ENCODE measurements around the gene LUZP4.
"Not testable (repeated sequence)": the region's sequence is repeated elsewhere in the genome, so short reads cannot be mapped to it uniquely, and the experiment has no call there.

LUZP4 gene

DNA sequence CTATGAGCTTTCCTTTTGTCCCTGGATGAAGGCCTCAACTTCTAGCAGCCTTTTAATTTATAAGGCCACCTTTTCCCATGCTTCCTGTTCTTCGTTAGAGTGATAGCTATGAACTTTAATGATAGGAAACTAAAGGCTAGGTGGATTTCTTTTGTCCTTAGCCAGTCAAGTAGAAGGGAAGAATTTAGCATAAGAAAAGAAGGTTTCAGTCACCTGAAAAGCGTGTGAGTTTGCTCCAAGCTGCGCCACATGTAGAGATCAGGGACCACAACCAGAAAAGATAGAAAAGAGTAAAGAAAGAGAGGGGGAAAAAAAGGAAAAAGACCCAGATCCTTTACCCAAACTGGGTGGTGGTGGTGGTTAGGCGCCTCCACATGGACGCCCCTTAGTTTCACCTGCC, 28.6 kb downstream of the LUZP4 start:
- Histone ChIP-seq H3F3A (ENCODE audit: insufficient read depth) (no peaks in the 10 kb centered on the region), H4K20me1 (ENCODE audit: low read depth, low read length) (no peaks in the 10 kb centered on the region), H3K9me3 (ENCODE audit: insufficient read depth, low read length) (no peaks in the 10 kb centered on the region), H3K27me3 (ENCODE audit: low read length) (no peaks in the 10 kb centered on the region), H3K4me3 (ENCODE audit: insufficient read depth, low read length, poor library complexity, severe bottlenecking) (no peak overlapping the region), H3K9ac (ENCODE audit: low read length) (no peak overlapping the region), H3K27ac (ENCODE audit: low read depth, low read length) (no peak overlapping the region), H3K79me2 (ENCODE audit: insufficient read depth, low read length) (no peaks in the 10 kb centered on the region), H3K36me3 (ENCODE audit: low read length) (no peaks in the 10 kb centered on the region), H3K4me2 (ENCODE audit: low read depth, low read length, poor library complexity, severe bottlenecking) (no peak overlapping the region), H2AFZ (ENCODE audit: low read depth, low read length, severe bottlenecking) (no peak overlapping the region), H3K9me2 (replicated peaks; ENCODE audit: insufficient read depth, low read length) (no peaks in the 10 kb centered on the region)
- TF ChIP-seq CTCF (IDR thresholded peaks at IDR 0.05; ENCODE audit: insufficient read depth, low read length, poor library complexity, severe bottlenecking) (no peak), EZH2phosphoT487 (conservative IDR thresholded peaks at IDR 0.05; ENCODE audit: low read length) (no peak)

GRCh38 chrX:115322375-115322774, 32.9 kb downstream of the LUZP4 start:
- H4K20me1 ChIP-seq (ENCODE audit: low read depth, low read length): no peaks in the 10 kb centered on the region
- TF ChIP-seq EZH2phosphoT487 (conservative IDR thresholded peaks at IDR 0.05; ENCODE audit: low read length) (no peak), CTCF (IDR thresholded peaks at IDR 0.05; ENCODE audit: insufficient read depth, low read length, poor library complexity, severe bottlenecking) (no peak)

GRCh38 chrX:115324194-115324593, 34.7 kb downstream of the LUZP4 start:
- no peaks in the 10 kb centered on the region for H3K9me2 ChIP-seq (replicated peaks; ENCODE audit: insufficient read depth, low read length)
- no peak overlapping the region for H3K4me2 ChIP-seq (ENCODE audit: low read depth, low read length, poor library complexity, severe bottlenecking)
- no peaks in the 10 kb centered on the region for H3K9me3 ChIP-seq (ENCODE audit: insufficient read depth, low read length)
- H3K27ac ChIP-seq (ENCODE audit: low read depth, low read length): no peak overlapping the region
- H2AFZ ChIP-seq (ENCODE audit: low read depth, low read length, severe bottlenecking): no peak overlapping the region
- no peak overlapping the region for H3K9ac ChIP-seq (ENCODE audit: low read length)
- H3F3A ChIP-seq (ENCODE audit: insufficient read depth): no peaks in the 10 kb centered on the region
- TF ChIP-seq CTCF (IDR thresholded peaks at IDR 0.05; ENCODE audit: insufficient read depth, low read length, poor library complexity, severe bottlenecking): no peak
- no peak for TF ChIP-seq EZH2phosphoT487 (conservative IDR thresholded peaks at IDR 0.05; ENCODE audit: low read length)
- H3K4me3 ChIP-seq (ENCODE audit: insufficient read depth, low read length, poor library complexity, severe bottlenecking): no peak overlapping the region
- no peaks in the 10 kb centered on the region for H3K27me3 ChIP-seq (ENCODE audit: low read length)
- no peaks in the 10 kb centered on the region for H4K20me1 ChIP-seq (ENCODE audit: low read depth, low read length)
- H3K36me3 ChIP-seq (ENCODE audit: low read length): no peaks in the 10 kb centered on the region
- H3K79me2 ChIP-seq (ENCODE audit: insufficient read depth, low read length): no peaks in the 10 kb centered on the region

More at GRCh38 chrX:115322375-115322774, 32.9 kb downstream of the LUZP4 start:
- no peak overlapping the region for H2AFZ ChIP-seq (ENCODE audit: low read depth, low read length, severe bottlenecking)
- H3K4me2 ChIP-seq (ENCODE audit: low read depth, low read length, poor library complexity, severe bottlenecking): no peak overlapping the region
- H3K27me3 ChIP-seq (ENCODE audit: low read length): no peaks in the 10 kb centered on the region
- no peaks in the 10 kb centered on the region for H3K9me3 ChIP-seq (ENCODE audit: insufficient read depth, low read length)
- H3K4me3 ChIP-seq (ENCODE audit: insufficient read depth, low read length, poor library complexity, severe bottlenecking): no peak overlapping the region
- H3K79me2 ChIP-seq (ENCODE audit: insufficient read depth, low read length): no peaks in the 10 kb centered on the region
- no peaks in the 10 kb centered on the region for H3K9me2 ChIP-seq (replicated peaks; ENCODE audit: insufficient read depth, low read length)
- H3F3A ChIP-seq (ENCODE audit: insufficient read depth): no peaks in the 10 kb centered on the region
- no peak overlapping the region for H3K27ac ChIP-seq (ENCODE audit: low read depth, low read length)
- H3K36me3 ChIP-seq (ENCODE audit: low read length): no peaks in the 10 kb centered on the region
- no peak overlapping the region for H3K9ac ChIP-seq (ENCODE audit: low read length)

DNA sequence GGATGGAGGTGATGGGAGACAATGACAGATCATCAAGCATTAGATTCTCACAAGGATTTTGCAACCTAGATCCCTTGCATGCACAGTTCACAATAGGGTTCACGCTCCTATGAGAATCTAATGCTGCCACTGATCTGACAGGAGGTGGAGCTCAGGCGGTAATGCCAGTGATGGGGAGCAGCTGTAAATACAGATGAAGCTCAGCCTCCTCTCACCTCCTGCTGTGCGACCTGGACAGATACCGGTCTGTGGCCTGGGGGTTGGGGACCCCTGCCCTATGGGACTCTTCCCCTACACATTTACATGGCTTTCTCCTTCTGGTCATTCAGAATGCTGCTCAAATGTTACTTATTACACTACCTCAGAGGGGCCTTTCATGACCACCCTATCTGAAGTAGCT, 39.8 kb downstream of the LUZP4 start:
- not testable (repeated sequence) for H3F3A ChIP-seq (ENCODE audit: insufficient read depth); H3K79me2 ChIP-seq (ENCODE audit: insufficient read depth, low read length); H3K27ac ChIP-seq (ENCODE audit: low read depth, low read length); H3K9ac ChIP-seq (ENCODE audit: low read length); H3K9me2 ChIP-seq (replicated peaks; ENCODE audit: insufficient read depth, low read length); H3K4me3 ChIP-seq (ENCODE audit: insufficient read depth, low read length, poor library complexity, severe bottlenecking); H3K4me2 ChIP-seq (ENCODE audit: low read depth, low read length, poor library complexity, severe bottlenecking); H4K20me1 ChIP-seq (ENCODE audit: low read depth, low read length); H2AFZ ChIP-seq (ENCODE audit: low read depth, low read length, severe bottlenecking); H3K36me3 ChIP-seq (ENCODE audit: low read length); H3K9me3 ChIP-seq (ENCODE audit: insufficient read depth, low read length); H3K27me3 ChIP-seq (ENCODE audit: low read length)

All from SU-DHL-6 (cell line).